ENCODE measurements around the gene FHAD1.

FHAD1 gene

DNA sequence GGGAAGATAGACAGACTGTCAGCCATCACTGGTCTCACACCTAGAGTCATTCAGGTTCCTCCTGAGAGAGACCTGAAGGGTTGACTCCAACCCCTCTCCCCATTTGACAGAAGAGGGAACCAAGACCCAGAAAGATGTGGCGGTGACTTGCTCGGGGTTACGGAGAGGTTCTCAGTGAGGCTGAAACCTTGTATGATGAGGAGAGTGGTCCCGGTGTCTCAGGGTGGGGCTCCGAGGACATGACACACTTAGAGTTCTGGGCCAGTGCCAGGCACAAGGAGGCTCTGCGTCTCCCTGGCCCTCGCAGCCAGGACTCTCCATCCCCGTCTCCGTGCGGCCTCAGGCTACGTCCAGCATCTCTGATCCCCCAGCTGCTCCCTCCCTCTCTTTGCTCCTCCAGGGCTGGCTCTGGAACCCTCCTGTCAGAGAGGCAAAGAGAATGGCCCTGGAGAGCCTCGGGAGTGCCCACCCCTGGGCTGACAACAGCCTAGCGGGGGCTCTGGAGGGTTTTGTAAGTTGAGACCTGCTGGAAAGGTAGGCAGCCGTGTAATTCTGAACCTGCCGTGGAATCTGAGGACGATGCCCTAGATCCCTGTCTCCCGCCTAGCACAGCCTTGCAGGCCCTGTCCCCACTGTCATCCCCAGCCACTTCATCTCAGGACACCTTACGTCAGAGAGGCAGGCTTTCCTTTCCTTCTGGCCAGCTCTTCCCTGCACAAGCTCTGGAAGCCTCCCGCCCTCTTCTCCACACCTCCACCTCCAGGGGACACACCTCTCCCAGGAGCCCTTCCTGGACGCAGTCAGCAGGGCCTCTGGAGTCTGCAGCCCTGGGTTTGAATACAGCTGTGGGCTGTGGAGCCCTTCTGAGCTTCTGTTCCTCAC is 166.8 kb downstream of the FHAD1 start:
- no peaks in the 10 kb centered on the region for H3K27me3 Mint-ChIP-seq

DNA sequence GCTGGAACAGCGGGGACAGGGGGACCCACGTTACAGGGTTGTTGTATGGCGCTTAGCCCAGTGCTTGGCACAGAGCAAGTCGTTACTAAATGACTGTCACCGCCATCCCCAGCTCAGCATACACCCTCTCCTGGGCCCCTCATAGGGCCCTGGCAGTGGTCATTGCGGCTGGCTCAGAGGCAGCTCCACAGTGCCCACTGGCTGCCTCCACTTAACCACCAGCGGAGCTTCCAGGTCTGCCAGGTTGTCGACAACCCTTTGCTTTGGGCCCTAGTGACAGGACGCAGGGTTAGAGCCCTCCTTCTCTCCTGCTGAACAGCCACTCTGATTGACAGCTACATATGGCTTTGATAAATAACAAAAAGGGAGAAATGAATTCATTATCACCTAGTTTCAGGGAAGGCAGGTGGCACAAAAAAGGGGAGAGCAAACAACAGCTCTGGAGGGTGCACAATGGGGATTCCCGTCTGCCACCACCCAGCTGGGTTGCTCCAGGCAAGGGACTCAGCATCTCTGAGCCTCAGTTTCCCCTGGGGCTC is 167.5 kb downstream of the FHAD1 start:
- Mint-ChIP-seq H3K27me3 (no peaks in the 10 kb centered on the region), H3K27ac (peak overlapping the region; percentile 92), H3K4me3 (no peak overlapping the region), H3K36me3 (peaks cover 2% of the 10 kb centered on the region), H3K4me1 (peaks cover 46% of the 10 kb centered on the region), H3K9me3 (no peaks in the 10 kb centered on the region)
- DNase-seq (ENCODE audit: low spot score in 2 of 2) = no peak
- ATAC-seq (ENCODE audit: low read depth) = no peak

More for the DNA sequence above, 166.8 kb downstream of the FHAD1 start:
- Mint-ChIP-seq H3K9me3 (no peaks in the 10 kb centered on the region), H3K4me1 (peaks cover 51% of the 10 kb centered on the region), H3K36me3 (peaks cover 2% of the 10 kb centered on the region), H3K4me3 (peak overlapping the region; percentile 5), H3K27ac (peak overlapping the region; percentile 92)
- ATAC-seq (ENCODE audit: low read depth) (no peak), DNase-seq (ENCODE audit: low spot score in 2 of 2) (no peak)

DNA sequence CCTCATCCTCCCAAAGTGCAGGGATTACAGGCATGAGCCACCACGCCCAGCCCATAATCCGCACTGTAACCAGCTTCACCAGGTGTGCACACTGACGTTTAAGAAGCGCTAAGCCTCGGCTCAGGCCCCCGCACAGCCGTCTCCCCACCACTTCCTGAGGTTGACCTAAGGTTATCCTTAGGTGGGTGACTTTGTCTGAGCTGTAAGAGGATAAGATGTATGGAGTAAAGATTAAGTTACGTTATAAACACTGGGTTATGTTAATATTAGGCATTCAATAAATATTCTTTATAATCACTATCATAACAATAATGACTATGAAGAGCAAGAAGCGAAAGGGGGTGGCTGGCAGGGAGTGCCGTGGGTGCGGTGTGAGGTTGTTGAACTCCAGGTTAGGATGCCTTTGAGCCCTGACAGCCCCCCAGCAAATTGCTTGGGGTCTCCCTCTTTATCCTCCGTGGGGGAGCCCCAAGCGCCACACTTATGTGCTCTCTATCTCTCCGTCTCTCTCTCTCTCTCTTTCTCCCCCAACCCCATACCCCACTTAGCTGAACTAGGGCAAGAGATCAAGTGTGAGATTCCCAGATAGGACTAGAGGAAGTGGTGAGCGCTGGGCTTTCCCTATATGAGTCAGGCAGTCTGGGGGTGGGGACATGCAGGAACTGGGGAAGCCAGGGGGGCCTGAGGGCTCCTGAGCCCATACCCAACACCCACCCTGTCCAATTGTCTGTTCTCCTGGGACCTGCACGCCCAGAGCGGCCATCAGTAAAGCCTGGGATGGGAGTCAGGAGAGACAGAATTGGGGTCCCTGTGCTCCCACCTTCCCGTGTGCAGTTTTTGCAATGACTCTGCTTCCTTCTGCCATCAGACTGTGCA is 170.3 kb downstream of the FHAD1 start:
- Mint-ChIP-seq H3K27ac (peak overlapping the region; percentile 92), H3K4me3 (peak overlapping the region; percentile 42), H3K4me1 (peaks cover 34% of the 10 kb centered on the region), H3K27me3 (no peaks in the 10 kb centered on the region), H3K9me3 (no peaks in the 10 kb centered on the region), H3K36me3 (peaks cover 5% of the 10 kb centered on the region)
- peak; percentile 48 for ATAC-seq (ENCODE audit: low read depth)
- DNase-seq (ENCODE audit: low spot score in 2 of 2) = no peak

DNA sequence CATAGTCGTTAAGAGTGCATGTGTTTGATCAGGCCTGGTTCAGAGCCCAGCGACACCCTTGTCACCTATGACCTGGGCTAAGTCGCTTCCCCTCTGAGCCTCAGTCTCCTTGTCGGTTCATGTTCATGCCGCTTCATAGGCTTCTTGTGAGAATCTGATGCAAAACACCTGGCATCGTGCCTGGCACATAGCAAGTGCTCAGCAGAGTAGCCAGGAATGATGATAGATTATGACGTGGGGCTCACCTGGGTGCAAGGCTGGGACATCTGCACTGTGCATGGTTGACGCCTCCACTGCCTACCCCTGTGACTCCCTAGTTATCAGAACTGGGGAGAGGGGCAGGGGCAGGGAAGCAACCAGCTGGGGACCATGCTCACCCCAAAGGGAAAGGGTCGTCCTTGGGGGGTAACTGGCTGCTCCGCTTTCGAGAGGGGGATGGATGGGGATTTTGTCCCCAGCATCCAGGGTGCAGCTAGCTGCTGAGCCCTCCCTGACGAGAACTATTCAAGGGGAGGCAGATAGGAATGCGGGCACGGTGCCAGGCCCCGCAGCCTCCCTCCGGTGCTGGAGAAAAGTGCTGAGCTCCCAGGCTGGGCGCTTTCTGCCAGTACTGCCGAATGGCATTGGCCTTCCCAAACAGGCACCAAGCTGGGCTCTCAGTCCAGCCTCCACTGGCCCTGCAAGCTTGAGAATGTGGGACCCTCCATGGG is 171.9 kb downstream of the FHAD1 start:
- H3K36me3 Mint-ChIP-seq = peaks cover 5% of the 10 kb centered on the region
- H3K27me3 Mint-ChIP-seq = no peaks in the 10 kb centered on the region
- peak overlapping the region; percentile 70 for H3K27ac Mint-ChIP-seq
- H3K9me3 Mint-ChIP-seq = no peaks in the 10 kb centered on the region
- no peak for ATAC-seq (ENCODE audit: low read depth)
- peaks cover 31% of the 10 kb centered on the region for H3K4me1 Mint-ChIP-seq
- H3K4me3 Mint-ChIP-seq = no peak overlapping the region
- DNase-seq (ENCODE audit: low spot score in 2 of 2) = peak in 1 of 2 donors; percentile 12

DNA sequence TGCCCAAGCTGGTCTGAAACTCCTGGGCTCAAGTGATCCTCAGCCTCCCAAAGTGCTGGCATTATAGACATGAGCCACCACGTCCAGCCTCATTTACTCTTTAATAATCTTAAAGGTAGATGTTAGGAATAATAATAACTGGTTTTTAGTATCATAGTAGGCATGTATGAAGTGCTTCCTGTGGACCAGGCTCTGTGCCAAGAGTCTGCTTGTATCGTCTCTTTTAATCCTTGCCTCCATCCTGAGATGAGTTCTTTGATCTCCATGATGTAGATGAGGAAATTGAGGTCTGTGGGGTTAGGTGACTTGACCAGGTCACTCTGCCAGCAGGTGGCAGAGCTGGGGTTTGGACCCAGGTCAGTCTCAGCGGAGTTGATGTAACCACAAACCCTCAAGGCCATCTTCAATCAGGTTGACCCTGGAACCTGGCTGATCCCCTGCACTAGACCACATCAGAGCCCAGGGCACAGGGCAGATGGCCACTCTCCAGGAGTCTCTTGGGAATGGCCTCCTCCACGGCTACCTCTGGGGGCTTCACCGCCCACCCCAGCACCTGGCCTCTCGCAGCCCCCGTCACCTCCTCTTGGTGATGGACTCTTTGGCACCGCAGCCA is 173.9 kb downstream of the FHAD1 start:
- Mint-ChIP-seq H3K27me3 (no peaks in the 10 kb centered on the region), H3K27ac (no peak overlapping the region), H3K36me3 (peaks cover 7% of the 10 kb centered on the region), H3K4me1 (peaks cover 26% of the 10 kb centered on the region), H3K4me3 (no peak overlapping the region), H3K9me3 (no peaks in the 10 kb centered on the region)
- no peak for DNase-seq (ENCODE audit: low spot score in 2 of 2)
- no peak for ATAC-seq (ENCODE audit: low read depth)

DNA sequence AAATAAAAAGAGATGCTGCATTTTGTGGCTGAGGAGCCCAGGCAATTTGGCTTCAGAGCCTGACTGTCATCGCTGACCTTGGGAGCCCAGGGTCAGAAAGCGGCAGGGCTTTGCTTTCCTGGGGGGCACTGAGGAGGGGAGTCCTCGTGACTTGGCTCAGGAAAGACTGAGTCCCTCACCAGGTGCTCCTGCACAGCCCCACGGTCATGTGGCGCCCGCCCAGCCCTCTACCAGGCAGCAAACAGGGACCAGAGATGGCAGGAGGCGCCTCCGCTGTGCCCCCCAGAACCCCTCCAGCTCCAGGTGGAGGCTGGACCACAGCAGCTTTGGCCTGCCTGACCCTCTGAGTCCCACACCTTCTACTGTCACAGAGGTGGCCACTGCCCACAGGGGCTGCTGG is 175.8 kb downstream of the FHAD1 start:
- H3K4me3 Mint-ChIP-seq = no peak overlapping the region
- DNase-seq (ENCODE audit: low spot score in 2 of 2) (no peak), ATAC-seq (ENCODE audit: low read depth) (no peak)
- peaks cover 9% of the 10 kb centered on the region for H3K36me3 Mint-ChIP-seq
- no peaks in the 10 kb centered on the region for H3K9me3 Mint-ChIP-seq
- peaks cover 11% of the 10 kb centered on the region for H3K4me1 Mint-ChIP-seq
- no peaks in the 10 kb centered on the region for H3K27me3 Mint-ChIP-seq
- no peak overlapping the region for H3K27ac Mint-ChIP-seq

DNA sequence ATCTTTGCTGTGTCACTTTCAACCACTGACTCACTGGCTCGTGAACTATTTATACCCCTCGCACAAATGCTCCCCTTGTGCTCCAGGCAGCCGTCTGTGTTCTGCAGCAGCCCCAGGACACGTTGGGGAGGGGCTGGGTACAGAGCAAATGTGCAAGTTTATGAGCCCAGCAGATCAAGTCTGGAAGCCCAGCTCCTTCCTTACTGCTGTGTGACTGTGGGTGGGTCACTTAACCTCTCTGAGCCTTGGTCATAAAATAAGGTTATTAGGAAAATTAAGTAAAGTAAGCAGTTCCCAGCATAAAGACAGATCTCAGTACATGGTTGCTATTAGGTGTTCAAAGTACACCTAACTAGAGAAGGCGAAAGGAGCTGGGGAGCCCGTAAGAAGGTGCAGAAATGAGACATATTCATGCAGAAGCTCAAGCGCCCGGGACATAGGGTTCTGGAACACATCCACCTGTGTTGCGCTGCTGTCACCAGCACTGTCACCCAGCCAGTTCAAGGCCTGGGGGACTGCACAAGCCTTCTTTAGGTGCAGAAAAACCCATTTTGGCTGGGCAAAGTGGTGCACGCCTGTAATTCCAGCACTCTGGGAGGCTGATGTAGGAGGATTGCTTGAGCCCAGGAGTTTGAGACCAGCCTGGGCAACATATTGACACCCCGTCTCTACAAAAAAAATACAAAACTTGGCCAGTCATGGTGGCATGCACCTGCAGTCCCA is 176.5 kb downstream of the FHAD1 start:
- peaks cover 11% of the 10 kb centered on the region for H3K4me1 Mint-ChIP-seq
- H3K4me3 Mint-ChIP-seq = no peak overlapping the region
- H3K27ac Mint-ChIP-seq = peak overlapping the region; percentile 68
- no peaks in the 10 kb centered on the region for H3K9me3 Mint-ChIP-seq
- ATAC-seq (ENCODE audit: low read depth) (no peak), DNase-seq (ENCODE audit: low spot score in 2 of 2) (no peak)
- H3K27me3 Mint-ChIP-seq = no peaks in the 10 kb centered on the region
- H3K36me3 Mint-ChIP-seq = peaks cover 9% of the 10 kb centered on the region

DNA sequence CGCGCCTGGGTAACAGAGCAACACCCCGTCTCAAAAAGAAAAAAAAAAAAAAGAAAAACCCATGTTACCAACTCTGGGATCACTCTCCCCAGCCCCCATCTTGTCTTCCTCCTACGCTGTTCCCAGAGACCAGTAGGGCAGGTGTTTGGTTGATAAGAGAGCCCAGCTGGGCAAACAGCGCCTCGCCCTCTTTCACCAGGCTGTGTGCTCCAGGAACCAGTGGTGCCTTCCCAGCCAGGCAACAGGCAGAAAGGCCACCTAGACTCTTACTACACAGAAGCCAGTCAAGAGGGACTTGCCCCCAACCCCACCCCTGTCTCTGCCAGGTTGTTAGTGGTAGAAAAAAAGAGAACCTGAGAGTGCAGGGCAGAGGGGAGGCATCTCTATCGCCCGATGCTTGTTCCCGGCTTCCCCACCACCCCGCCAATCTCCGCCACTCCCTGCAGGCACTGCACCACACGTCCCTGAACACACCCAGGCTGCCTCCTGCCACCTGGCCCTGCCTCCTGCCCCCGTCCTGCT is 177.2 kb downstream of the FHAD1 start:
- Mint-ChIP-seq H3K27ac (peak overlapping the region; percentile 68), H3K4me3 (no peak overlapping the region), H3K27me3 (no peaks in the 10 kb centered on the region), H3K9me3 (no peaks in the 10 kb centered on the region), H3K4me1 (peaks cover 9% of the 10 kb centered on the region), H3K36me3 (peaks cover 9% of the 10 kb centered on the region)
- ATAC-seq (ENCODE audit: low read depth) (peak; percentile 4), DNase-seq (ENCODE audit: low spot score in 2 of 2) (no peak)

DNA sequence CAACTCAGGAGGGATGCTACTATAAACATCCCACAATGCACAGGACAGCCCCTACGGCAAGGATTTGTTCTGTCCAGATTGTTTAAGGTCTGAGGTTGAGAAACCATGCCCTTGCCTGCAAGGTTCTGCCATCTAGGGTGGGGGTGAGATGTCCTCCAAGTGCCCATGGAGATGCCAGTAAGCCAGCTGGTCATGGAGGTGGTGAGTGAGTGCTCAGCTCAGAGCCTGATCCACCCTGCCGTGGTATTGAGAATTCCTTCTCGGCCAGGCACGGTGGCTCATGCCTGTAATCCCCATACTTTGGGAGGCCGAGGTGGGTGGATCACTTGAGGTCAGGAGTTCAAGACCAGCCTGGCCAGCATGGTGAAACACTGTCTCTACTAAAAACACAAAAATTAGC is 178.0 kb downstream of the FHAD1 start:
- Mint-ChIP-seq H3K36me3 (peaks cover 7% of the 10 kb centered on the region), H3K9me3 (no peaks in the 10 kb centered on the region), H3K27me3 (no peaks in the 10 kb centered on the region), H3K4me1 (peaks cover 9% of the 10 kb centered on the region), H3K27ac (peak overlapping the region; percentile 68), H3K4me3 (no peak overlapping the region)
- ATAC-seq (ENCODE audit: low read depth) (no peak), DNase-seq (ENCODE audit: low spot score in 2 of 2) (no peak)

DNA sequence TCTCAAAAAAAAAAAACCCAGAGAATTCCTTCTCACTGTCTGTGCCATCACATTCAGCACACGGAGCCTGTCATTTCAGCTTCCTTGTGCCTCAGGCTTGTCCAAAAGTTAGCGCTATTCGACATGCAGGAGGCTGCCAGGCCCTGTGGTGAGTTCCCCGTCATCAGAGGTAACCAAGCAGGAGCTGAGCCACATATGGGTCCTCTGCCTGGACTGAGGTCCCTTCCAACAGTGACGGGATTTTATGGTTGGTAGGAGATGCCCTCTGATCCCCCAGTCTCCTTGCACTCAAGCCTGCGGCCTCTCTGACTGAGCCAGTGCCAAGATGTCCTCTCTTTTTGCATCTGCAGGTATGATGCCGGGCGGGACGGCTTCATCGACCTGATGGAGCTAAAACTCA is 178.5 kb downstream of the FHAD1 start:
- H3K4me3 Mint-ChIP-seq = no peak overlapping the region
- no peaks in the 10 kb centered on the region for H3K27me3 Mint-ChIP-seq
- DNase-seq (ENCODE audit: low spot score in 2 of 2) (no peak), ATAC-seq (ENCODE audit: low read depth) (no peak)
- H3K27ac Mint-ChIP-seq = peak overlapping the region; percentile 71
- peaks cover 7% of the 10 kb centered on the region for H3K36me3 Mint-ChIP-seq
- H3K4me1 Mint-ChIP-seq = peaks cover 9% of the 10 kb centered on the region
- no peaks in the 10 kb centered on the region for H3K9me3 Mint-ChIP-seq

DNA sequence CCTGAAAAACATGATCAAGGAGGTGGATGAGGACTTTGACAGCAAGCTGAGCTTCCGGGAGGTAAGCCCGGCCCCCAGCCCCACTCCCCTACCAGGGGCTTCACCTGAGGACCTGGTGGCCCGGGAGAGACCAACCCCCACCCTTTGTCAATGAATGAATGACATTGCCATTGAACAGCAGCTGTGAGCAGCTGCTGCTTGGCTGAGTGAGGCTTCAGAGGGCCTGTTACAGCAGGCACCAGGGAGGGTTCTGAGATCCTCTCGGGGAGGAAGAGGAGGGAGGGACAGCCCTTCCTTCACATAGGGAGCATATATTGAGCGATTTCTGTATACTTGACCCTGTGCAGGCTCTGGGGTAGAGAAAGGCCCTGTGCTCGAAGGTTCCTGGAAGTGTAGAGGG is 178.9 kb downstream of the FHAD1 start:
- ATAC-seq (ENCODE audit: low read depth) = no peak
- H3K9me3 Mint-ChIP-seq = no peaks in the 10 kb centered on the region
- no peaks in the 10 kb centered on the region for H3K27me3 Mint-ChIP-seq
- no peak overlapping the region for H3K4me3 Mint-ChIP-seq
- peak overlapping the region; percentile 71 for H3K27ac Mint-ChIP-seq
- H3K4me1 Mint-ChIP-seq = peaks cover 9% of the 10 kb centered on the region
- DNase-seq (ENCODE audit: low spot score in 2 of 2) = no peak
- H3K36me3 Mint-ChIP-seq = peaks cover 6% of the 10 kb centered on the region

DNA sequence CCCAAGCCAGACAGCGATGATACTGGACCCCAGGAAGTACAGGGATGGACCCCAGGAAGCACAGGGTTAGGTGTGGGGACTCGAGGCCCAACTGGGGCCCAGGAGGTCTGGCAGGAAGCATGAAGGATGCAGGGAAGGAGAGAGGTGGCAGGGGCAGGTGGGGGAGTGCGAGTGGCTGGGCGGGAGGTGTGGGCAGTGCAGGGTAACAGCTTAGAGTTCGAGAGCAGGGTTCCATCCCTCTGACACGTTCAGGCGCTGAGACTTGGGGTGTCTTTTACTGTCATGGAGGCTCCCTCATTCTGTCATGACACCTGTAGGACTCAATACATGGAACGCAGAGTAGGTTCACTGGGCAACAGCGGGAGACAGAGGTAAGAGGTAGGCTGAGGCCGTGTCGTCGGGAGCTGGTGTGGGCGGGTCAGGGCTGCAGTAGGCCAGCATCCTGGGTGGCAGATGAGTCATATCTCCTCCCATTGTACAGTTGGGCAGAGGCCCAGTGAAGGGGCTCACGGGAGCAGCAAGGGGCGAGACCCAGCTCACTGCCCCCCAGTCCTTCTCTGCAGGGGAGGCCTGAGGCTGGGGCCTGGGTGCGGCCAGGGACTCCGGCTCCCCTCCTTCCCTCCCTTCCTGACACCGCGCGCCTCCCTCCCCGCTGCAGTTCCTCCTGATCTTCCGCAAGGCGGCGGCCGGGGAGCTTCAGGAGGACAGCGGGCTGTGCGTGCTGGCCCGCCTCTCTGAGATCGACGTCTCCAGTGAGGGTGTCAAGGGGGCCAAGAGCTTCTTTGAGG is 179.7 kb downstream of the FHAD1 start:
- Mint-ChIP-seq H3K4me1 (peaks cover 7% of the 10 kb centered on the region), H3K36me3 (peaks cover 4% of the 10 kb centered on the region), H3K4me3 (no peak overlapping the region), H3K9me3 (no peaks in the 10 kb centered on the region), H3K27ac (peak overlapping the region; percentile 71), H3K27me3 (no peaks in the 10 kb centered on the region)
- no peak for DNase-seq (ENCODE audit: low spot score in 2 of 2)
- ATAC-seq (ENCODE audit: low read depth) = no peak

All from memory B cell (primary cell).